Kidney (tissue), 14 donors: Measurements from ENCODE around the gene TREML4. TPM values are rescaled to one million over a fixed set of nuclear protein-coding genes. Genes with fewer than 3 reads are reported as not detected.

ENCODE experiments used
- DNase-seq, 5 donors: peaks; one replicate each; pipeline ENCODE4 v3.0.0-alpha.2; 2013 to 2020
- FAIRE-seq: peaks from 2 replicates; lab custom pipeline; 2012; peaks lifted over from hg19 to GRCh38; lab: Jason Lieb, UNC
- H3K27ac ChIP-seq, 2 donors: one replicate each; pipeline ENCODE4 v1.7.0; 2013; ENCODE audit warnings: low read depth in 2 of 2, low read length in 2 of 2, inconsistent platforms in 1 of 2
- H3K27me3 ChIP-seq: one replicate; pipeline ENCODE4 v1.7.1; 2013; ENCODE audit warnings: low read length, inconsistent platforms; ENCODE audit not compliant: control insufficient read depth, insufficient read depth
- H3K36me3 ChIP-seq, 3 donors: one replicate each; pipeline versions ENCODE4 v1.7.0 to v1.7.1; 2013; ENCODE audit warnings: low read length in 3 of 3, control low read depth in 1 of 3, inconsistent platforms in 1 of 3; ENCODE audit not compliant: insufficient read depth in 3 of 3, control insufficient read depth in 2 of 3
- H3K4me1 ChIP-seq, 3 donors: one replicate each; pipeline versions ENCODE4 v1.7.0 to v1.7.1; 2013; ENCODE audit warnings: low read length in 3 of 3, inconsistent platforms in 1 of 3, low read depth in 1 of 3; ENCODE audit not compliant: control insufficient read depth in 2 of 3, insufficient read depth in 2 of 3
- H3K4me3 ChIP-seq, 3 donors: one replicate each; pipeline versions ENCODE4 v1.7.0 to v1.8.1; 2013; ENCODE audit warnings: low read length in 3 of 3, control low read depth in 1 of 3, inconsistent platforms in 1 of 3
- H3K9ac ChIP-seq, 3 donors: one replicate each; pipeline versions ENCODE4 v1.7.0 to v1.7.1; 2013; ENCODE audit warnings: low read length in 3 of 3, control low read depth in 1 of 3, inconsistent platforms in 1 of 3
- H3K9me3 ChIP-seq, 3 donors: one replicate each; pipeline versions ENCODE4 v1.7.0 to v1.7.1; 2013; ENCODE audit warnings: low read length in 3 of 3, control low read depth in 1 of 3, inconsistent platforms in 1 of 3; ENCODE audit not compliant: control insufficient read depth in 2 of 3, insufficient read depth in 1 of 3
- CTCF ChIP-seq: IDR thresholded peaks from 3 replicates; pipeline ENCODE4 v1.5.1; 2012; ENCODE audit warnings: mild to moderate bottlenecking, moderate library complexity, borderline replicate concordance; ENCODE audit not compliant: insufficient read depth; ENCODE audit errors: extremely low read depth
- intact Hi-C: fragments of 100-400 bp; cut with DNase I; formaldehyde crosslinking; loops from one replicate; pipeline ENCODE4 v1.11.1; 2022
- polyA plus RNA-seq: library from polyadenylated mRNA; stranded (reverse); fragments of 350-450 nt; fragmentation: Illumina TruSeq; extraction: RNeasy Lipid Tissue Mini Kit (QIAGEN cat#74804); gene quantifications from one replicate; pipeline ENCODE4 v1.2.3, GENCODE V29; 2014; ENCODE audit warnings: low read depth, low replicate concordance; ENCODE audit not compliant: insufficient read depth
- total RNA-seq: library from RNA; stranded (reverse); fragmentation: NEBNext Ultra II Directional; extraction: Animal tissue kit (Norgen Biotek cat#: 25700); gene quantifications from one replicate; pipeline ENCODE4 v1.2.1, GENCODE V29; 2021
- donor health status: control.
- donor health status: control.
- donor health status: control.
- donor health status: control.
- donor health status: control.
- donor health status: DM: yes; HTN: yes; CAD: no.
- donor health status: Normal renal cell carcinoma (clear cell type).

Gene TREML4
- total and polyA plus RNA-seq, 2 donors from 2014 or later = not detected

DNA sequence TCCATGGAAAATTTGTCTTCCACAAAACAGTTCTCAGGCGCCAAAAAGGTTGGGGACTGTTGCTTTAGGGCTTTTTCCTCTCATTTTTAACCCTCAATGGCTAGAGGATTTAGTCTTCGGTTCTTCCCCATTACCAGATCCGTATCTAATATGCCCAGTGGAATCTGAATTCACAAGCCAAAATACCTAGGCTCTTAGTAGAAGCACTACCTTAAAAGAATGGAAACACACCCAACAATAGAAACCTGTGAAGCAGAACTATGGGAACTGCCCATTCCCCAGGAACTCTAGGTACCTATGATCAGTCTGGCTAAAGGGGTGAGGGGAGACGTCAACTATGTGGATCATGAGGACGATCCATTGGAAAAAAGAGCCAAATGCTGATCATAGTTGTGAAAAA, 3.1 kb downstream of the TREML4 start:
- H3K36me3 ChIP-seq = no peaks in the 10 kb centered on the region
- H3K4me1 ChIP-seq = no peaks in the 10 kb centered on the region
- H3K27ac ChIP-seq = no peak overlapping the region
- no peaks in the 10 kb centered on the region for H3K27me3 ChIP-seq
- FAIRE-seq = no peak
- H3K9ac ChIP-seq = no peak overlapping the region
- no peak for TF ChIP-seq CTCF
- no peak overlapping the region for H3K4me3 ChIP-seq
- no peak for DNase-seq
- no peaks in the 10 kb centered on the region for H3K9me3 ChIP-seq
- intact Hi-C loops = no loop called here

- H3K4me1 ChIP-seq = no peaks in the 10 kb centered on the region
- H3K9ac ChIP-seq = no peak overlapping the region
- no peak for FAIRE-seq
- intact Hi-C loops = no loop called here
- H3K9me3 ChIP-seq = no peaks in the 10 kb centered on the region
- no peaks in the 10 kb centered on the region for H3K36me3 ChIP-seq
- no peak overlapping the region for H3K27ac ChIP-seq
- DNase-seq = no peak
- TF ChIP-seq CTCF = no peak
- H3K4me3 ChIP-seq = no peak overlapping the region
- H3K27me3 ChIP-seq = no peaks in the 10 kb centered on the region
Observed at GRCh38 chr6:41232667-41233066, 4.5 kb downstream of the TREML4 start.

- no peak for DNase-seq
- no peaks in the 10 kb centered on the region for H3K36me3 ChIP-seq
- TF ChIP-seq CTCF = no peak
- no peak overlapping the region for H3K27ac ChIP-seq
- H3K4me3 ChIP-seq = no peak overlapping the region
- H3K4me1 ChIP-seq = no peaks in the 10 kb centered on the region
- no peak overlapping the region for H3K9ac ChIP-seq
- no peaks in the 10 kb centered on the region for H3K9me3 ChIP-seq
- H3K27me3 ChIP-seq = no peaks in the 10 kb centered on the region
- no peak for FAIRE-seq
- intact Hi-C loops = no loop called here
Observed at GRCh38 chr6:41236276-41236675, 8.1 kb downstream of the TREML4 start.

DNA sequence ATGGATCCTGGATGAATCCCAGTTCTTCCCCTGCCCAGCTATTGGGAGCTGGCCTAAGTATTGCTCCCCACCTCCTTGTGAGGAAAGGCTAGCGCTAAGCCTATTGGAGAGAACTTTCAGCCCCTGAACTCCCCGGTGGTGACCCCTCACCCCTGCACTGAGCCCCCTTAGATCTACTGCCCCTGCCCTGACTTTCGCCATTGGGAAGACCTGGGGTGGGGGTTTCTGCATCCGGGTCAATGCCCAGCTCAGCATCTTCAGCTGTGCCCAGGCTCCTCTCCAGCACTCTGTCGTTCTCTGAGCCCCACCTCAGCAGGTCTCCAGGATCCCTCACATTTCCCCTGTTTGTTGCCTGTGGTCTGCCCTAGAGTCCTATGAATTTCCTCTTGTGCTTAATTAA, 9.0 kb downstream of the TREML4 start:
- Histone ChIP-seq H3K4me3 (no peak overlapping the region), H3K27me3 (no peaks in the 10 kb centered on the region), H3K4me1 (no peaks in the 10 kb centered on the region), H3K9ac (no peak overlapping the region), H3K9me3 (no peaks in the 10 kb centered on the region), H3K27ac (no peak overlapping the region), H3K36me3 (no peaks in the 10 kb centered on the region)
- no peak for TF ChIP-seq CTCF
- DNase-seq (no peak), FAIRE-seq (no peak)
- intact Hi-C loops = no loop called here
